Activated CD8-positive, alpha-beta memory T cell treated with anti-CD3 and anti-CD28 coated beads for 48 hours (primary cell): ENCODE measurements around the gene RAB44.
"Not testable (repeated sequence)": the region's sequence is repeated elsewhere in the genome, so short reads cannot be mapped to it uniquely, and the experiment has no call there.

Experiments used
- DNase-seq, 3 experiments: peaks; one replicate each; pipeline ENCODE4 v3.0.0-alpha.2; 2020; ENCODE audit warnings: low read depth in 2 of 3, low spot score in 2 of 3

The RAB44 gene

DNA sequence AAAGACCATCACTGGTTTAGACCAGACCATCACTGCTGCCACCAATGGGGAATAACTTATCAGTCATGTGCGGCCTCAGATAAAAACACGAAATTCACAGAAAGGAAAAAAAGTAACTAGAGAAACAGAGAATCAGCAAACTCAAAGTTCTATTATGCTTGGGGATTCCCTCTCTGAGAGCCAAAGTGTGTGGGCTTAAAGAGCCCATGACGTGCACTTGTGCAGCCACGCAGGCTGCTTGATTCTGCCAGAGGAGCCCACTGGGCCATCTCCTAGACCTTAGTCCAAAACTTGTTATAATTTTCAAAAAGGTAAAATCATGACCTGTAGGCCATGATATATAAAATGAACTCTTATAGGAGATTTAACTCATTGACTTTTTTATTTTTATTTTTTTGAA is 15.2 kb downstream of the RAB44 start:
- DNase-seq: no peak

DNA sequence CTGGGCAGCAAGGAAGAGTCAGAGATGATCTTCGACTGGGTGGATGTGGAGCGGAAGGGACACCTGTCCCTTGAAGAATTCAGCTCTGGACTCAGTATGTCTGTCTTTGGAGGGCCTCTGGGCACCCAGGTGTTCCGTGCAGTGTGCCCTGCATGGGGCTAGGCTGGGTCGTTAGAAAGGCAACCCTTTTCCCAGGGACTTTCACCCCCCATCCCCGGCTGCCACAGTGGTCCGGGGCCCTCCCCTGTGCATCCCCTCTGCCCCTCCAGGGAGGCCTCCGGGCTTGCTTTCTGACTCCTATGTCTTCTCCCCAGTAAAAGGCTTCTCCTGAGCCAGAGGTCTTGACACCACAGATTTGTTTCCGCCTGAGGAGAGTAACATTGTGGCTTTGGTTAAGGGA is 16.2 kb downstream of the RAB44 start:
- no peak for DNase-seq

DNA sequence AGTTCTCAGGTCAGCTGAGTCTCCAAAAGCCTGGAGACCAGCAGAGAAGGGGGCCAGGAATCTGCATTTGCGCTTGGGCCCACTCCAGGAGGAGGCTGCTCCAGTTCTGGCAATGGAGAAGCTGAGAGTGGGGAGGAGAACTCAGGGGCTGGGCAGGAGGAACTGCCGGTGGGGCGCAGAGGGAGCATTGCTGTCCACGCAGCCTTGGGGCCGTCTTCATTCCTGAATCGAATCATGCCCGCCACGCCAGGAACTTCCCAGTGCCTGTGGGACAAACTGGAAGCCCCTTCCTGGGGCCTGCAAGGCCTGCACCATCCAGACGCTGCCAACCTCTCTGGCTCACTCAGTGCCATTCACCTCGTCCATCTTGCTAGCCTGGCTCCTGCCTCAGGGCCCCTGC is 16.9 kb downstream of the RAB44 start:
- DNase-seq: no peak

DNA sequence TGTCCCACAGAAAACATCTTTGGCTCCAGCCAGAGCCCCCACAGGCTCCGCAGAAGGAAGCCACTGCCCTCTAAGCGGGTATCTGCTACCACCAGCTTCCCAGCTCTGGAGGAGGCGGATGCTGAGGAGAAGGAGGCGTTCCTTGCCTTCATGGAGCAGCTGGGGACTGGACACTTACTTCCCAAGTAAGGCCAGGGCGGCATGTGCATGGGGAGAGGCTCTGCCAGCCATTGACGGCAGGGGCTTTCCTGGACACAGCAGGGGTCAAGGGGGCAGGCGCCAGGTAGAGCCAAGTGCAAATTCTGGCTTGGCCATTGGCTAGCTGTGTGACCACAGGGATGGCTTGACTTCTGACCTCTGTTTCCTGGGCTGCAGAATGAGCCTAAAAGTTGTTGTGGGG is 17.8 kb downstream of the RAB44 start:
- DNase-seq: no peak

DNA sequence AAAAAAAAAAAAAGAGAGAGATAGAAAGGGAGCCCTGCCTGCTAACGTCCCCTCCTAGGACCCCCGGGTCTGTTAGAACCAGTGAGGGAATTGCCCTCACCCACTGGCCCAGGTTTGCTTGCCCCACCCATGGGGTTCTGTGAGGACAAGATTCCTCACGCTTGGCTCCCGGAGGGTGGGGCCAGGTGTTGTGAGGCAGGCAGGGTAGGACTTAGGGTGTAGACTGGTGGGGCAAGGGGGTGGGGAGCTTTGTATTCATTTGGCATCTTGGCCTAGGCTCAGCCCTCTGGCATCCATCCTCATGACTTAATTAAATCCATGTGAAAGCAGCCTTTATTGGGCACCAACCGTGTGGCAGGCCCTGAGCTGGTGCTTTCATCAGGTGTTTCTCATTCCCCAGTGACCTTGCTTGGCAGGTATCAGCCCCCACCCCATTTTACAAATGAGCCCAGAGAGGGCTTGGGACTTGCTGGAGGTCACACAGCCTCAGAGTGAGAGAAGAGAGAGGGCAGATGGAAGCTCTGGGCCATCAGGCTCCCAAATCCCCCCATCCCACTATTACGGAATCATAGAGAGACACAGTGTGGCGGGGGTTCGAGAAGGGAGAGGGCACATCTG is 19.0 kb downstream of the RAB44 start:
- no peak for DNase-seq

DNA sequence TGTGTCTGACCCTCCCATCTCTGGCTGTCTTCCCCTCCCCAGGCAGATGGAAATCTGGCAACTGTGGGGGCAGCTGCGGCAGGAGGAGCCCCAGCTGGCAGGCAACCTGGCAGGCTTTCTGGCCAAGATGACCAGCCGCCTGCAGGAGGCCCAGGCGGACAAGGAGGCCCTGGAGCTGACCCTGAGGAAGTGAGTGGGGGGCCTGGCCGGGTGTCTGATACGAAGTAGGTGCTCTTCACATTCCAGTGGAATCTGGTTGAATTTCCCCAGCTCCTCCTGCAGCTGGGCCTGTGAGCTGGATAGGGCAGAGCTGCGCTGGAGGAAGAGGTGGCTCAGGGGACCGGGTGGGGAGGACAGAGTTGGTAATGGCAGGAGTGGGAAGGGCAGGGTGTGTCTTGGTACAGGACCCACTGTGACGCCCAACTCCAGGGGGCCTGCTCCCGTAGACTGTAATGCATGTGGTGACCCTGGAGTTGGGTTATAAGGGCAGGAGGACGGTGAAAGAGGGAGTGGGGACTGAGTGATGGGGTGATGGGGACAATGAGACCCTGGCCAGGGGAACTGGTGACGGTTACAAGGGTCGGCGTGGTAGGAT is 19.7 kb downstream of the RAB44 start:
- no peak for DNase-seq

DNA sequence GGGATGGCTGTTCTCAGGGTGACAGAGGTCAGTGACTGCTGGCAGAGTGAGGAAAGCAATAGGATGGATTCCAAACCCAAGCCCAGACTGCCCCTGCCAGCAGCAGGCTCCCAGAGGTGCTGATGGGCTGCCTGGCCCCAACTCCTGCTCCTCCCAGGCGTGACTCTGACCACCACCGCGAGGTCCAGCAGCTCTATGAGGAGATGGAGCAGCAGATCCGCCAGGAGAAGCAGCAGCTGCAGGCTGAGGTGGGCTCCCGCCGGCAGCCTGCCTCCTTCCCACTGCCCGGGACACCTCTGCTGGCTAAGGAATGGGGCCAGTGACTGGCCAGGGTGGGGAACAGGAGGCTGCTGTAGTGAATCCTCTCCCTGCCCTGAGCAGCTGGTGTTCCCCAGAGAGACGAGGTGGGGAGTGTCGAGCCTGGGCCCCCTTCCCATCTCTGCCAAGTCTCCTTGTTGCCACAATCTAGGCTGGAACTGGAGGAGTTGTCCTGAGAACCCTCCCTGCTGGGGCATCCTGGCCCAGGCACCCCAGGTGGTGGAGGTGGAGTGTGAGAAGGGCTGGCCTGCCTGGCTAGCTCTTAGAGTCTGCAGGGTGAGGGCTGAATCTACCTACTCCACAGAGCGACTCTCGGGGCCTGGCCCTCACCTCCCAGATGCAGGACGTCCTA is 20.4 kb downstream of the RAB44 start:
- no peak for DNase-seq

DNA sequence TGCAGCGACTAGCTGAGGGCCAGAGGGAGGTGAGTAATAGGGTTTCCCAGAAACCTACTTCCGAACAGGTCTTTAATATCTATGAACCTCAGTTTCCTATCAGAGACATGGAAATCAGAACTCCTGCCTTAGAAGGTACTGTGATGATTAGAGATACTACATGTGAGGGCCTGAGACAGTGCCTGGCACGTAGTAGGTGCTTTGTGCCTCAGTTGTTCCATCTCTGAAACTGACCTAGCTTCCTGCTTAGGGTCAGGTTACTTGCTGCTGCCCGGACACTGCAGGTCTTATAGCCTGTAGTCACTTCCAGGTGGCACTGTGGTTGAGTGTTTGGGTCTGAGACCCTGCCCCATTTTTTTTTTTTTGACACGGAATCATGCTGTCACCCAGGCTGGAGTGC is 20.9 kb downstream of the RAB44 start:
- DNase-seq: no peak

DNA sequence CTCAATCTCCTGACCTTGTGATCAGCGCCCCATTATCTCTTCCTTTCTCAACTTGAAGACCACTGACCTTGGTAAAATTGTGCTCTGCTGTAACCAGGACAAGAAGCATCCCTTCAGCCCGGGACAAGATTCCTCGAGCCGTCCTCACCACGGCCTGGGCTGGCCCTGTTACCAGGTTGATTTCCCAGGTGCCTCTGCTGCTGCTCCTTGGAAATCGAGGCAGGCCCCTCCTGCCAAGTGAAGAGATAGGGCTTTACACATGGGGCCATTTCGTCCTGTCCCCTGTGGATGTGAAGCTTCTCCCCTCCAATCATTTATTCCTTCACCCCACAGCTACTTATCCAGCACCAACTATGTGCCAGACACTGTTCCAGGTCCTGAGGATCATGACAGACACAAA is 21.5 kb downstream of the RAB44 start:
- DNase-seq: no peak

DNA sequence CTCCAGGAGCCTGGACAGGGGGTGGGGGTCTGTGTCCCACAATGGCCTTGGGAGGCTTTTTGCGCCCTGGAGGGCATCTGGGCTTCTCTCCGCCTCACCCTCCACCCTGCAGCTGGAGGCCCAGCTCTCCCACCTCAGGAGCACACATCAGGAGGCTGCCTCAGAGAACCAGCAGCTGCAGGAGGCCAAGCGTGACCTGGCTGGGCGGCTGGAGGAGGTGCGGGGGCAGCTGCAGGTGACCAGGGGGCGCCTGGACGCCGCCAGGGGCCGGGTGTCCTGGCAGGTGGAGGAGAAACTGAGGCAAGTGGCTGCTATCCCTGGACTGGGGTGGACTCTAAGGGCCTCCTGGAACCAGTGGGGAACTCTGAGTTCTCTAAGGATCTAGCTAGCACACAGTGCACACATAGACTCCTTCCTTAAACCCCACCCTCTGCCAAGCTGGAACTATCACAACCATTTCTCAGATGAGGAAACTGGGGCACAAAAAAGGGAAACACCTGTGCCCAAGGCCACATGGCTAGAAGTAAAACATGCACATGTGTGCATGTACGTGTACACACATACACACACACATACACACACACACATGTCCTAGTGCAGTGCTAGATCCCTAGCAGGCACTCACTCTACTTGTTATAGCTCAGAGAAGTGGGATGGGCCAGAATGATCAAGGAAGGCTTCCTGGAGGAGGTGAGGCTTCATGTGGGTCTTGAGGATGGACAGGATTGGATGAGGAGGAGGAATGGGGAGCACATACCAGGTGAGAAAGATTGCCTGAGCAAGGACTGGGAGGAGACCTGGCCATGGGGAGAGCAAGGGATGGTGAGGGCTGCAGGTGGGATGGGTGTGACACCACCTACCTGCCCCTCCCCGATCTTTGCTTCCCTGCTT is 22.9 kb downstream of the RAB44 start:
- DNase-seq: no peak

DNA sequence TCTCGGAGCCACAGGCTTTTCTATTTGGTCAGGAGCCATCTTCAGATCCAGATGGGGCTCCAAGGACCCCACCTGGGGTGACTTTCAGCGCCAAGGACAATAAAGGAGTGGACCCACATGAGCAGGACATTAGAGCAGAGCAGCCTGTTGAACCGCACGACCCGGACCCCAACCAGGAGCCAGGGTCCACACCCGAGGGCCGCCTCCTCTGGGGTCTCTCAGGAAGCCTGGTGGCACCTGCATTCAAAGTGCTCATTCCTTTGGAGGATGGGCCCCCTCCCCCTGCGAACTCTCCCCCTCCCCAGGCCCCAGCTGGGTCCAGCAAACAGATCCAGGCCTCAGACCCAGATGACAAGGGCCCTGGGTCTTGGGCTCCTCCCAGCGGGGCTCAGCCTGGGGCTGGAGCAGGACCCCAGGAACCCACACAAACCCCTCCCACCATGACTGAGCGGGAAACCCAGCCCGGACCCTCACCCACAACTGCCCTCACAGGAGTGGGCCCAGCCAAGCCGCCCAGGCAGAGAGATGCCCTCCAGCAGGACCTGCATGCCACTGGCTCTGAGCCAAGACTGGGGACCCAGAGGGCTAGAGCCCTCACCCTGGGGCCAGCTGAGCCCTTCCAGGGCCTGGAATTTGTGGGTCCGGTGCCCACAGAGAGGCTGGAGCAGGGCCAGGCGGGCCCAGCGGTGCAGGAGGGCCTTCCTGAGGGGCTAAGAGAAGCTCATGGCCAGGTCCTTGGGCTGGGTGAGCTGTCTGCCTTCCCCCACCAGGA is 23.9 kb downstream of the RAB44 start:
- no peak for DNase-seq

DNA sequence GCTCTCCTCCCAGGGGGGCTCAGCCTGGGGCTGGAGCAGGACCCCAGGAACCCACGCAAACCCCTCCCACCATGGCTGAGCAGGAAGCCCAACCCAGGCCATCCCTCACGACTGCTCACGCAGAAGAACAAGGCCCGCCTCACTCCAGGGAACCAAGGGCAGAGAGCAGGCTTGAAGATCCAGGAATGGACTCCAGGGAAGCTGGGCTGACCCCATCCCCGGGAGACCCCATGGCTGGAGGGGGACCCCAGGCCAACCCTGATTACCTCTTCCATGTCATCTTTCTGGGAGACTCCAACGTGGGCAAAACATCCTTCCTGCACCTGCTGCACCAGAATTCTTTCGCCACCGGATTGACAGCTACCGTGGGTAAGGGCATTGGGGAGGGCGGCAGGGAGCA is 24.7 kb downstream of the RAB44 start:
- no peak for DNase-seq

DNA sequence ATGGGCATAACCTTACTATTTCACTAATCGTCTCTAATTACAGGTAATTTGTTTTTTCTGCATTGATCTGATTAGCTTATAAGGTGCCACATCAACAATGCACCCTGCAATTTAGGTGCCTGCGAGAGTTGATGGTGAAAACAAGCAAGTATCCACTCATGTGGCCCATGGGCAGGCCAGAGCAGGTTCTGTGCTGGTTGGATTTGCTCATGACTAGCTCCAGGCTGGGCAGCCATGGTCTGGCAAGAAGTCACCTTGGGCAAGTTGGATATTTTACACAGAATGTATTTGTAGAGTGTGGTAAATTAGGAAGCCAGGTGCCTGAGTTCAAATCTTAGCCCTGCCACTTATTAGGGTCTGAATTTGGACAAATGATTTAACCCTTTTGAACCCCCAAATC is 25.3 kb downstream of the RAB44 start:
- DNase-seq: no peak

DNA sequence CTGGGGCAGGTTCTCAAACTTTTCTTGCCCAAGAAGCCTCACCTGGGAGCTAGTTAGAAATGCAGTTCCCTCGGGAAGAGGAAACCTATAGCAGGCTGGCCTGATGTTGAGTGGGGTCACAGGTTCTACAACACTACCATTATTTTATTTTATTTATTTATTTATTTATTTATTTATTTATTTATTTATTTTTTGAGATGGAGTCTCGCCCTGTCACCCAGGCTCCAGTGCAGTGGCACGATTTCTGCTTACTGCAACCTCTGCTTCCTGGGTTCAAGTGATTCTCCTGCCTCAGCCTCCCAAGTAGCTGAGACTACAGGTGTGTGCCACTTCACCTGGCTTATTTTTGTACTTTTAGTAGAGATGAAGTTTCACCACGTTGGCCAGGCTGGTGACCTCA is 26.4 kb downstream of the RAB44 start:
- DNase-seq: not testable (repeated sequence)

DNA sequence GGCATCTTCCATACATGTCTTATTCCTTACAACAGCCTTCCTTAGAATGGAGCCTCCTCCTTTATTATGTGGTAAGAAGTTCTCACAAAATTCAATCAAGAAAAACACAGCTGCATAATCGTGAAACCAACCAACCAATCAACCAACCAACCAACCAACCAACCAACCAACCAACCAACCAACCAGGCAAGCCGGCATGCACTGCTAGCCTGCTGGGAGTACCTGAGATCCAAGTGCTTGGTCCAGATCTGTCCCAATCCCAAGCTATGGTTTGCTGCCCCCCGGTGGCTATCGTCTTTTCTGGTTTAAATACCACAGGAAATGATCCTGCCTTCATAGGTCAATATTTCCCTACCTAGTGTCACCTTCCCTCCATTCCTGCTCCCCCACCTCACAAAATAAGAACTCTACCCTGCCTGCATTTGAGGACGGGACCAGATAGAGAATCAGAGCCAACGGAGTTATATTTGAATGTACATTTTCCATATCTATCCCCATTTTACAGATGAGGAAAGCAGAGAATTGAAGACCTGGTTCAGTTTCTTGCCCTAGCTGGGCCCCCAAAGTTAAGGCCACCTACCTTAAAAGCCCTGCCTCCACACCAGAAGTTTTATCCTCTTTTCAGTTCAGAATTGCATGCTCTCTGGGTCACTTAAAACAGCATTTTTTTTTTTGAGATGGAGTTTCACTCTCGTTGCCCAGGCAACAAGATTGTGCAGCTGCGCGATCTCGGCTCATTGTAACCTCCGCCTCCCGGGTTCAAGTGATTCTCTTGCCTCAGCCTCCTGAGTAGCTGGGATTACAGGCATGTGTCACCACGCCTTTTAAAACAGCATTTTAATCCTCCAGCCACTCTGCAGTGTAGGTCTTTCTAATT is 27.1 kb downstream of the RAB44 start:
- DNase-seq: peak in 2 of 3 experiments; percentile 20 to 28

DNA sequence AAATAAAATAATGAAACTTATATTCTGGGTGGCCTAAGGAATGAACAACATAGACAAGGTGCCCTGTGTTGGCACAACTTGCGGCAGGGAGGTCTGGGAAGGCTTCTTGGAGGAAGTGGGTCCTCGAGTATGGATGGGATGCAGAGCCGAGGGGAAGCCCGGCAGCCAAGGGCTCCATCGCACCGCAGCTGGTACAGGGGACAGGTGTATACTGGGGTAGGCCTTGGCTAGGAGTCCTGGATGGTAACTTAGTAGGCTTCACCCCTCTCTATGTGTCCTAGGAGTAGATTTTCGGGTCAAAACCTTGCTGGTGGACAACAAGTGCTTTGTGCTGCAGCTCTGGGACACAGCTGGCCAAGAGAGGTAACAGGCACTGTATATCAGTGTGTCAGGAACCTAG is 28.0 kb downstream of the RAB44 start:
- DNase-seq: no peak

DNA sequence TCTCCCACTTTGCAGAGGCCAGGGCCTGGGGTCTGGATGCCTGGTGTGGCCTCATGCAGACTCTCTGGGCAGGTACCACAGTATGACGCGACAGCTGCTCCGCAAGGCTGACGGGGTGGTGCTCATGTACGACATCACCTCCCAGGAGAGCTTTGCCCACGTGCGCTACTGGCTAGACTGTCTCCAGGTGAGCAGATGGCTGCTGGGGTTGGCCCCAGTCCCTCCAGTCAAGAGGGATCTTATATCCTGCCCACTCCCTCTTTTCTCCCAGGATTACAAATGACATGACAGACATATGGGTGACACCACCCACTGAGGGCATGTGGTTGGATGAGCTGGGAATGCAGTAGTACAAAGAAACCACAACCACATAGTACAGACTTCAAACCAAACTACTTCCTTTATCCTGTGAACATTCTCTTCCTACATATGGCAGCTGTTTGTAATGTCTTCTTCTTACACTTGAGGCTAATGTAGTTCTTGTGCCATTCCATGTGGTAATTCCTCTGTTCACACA is 29.9 kb downstream of the RAB44 start:
- DNase-seq: no peak

DNA sequence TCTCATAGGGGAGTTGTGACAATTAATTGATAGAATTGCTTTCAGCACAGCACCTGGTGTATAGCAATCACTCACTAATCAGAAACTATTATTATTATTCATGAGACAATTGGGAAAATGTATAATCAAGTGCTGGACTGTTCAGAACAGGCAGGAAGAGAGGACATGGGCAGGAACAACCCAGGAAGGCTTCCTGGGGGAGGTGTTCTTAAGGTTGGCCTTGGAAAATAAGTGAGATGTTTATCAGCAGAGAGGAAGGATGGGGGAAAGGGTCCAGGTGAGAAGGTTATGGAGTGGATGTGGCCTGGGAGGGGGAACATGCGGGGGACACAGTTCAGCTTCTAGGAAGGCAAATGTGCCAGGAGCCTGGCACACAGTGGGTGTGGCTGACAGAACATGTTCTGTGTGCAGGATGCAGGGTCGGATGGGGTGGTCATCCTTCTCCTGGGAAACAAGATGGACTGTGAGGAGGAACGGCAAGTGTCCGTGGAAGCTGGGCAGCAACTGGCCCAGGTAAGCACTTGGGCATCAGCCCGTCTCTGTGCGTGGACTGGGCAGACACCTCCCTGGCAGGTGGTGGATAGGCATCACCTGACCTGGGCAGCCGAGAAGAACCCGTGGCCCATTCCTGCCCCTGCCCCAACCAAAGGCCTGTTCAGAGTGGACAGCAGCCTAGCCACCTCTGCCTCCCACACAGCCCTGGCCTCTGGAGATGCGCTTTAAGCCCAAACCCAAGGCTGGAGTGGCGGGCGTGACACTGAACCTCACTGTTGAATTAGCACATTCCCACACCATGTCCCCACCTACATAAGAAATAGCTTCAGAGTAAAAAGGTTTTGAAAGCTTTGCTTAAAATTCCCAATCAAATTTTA is 30.9 kb downstream of the RAB44 start:
- no peak for DNase-seq

DNA sequence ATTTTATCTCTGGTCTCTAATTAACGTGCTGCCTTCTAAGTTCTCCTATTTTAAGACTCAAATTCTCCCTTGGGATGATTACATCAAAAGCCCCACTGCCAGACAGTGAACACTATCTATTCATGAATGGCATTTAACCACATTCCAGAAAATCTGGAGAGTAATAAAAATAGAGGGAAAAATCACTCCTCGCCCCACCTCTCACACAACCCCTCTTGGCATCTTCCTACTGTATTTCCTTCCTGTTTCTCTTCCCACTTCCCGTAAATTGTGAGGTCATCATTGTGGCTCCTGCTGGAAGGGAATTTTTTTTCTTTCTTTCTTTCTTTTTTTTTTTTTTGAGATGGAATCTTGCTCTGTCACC is 31.5 kb downstream of the RAB44 start:
- DNase-seq: no peak
